Motor neuron (in vitro differentiated cells): ENCODE measurements around the gene ACTL9. TPM values are rescaled to one million over a fixed set of nuclear protein-coding genes. Genes with fewer than 3 reads are reported as not detected.

Source experiments
- ATAC-seq, 8 experiments: fragments of 200-7000 bp; cut with Tn5 transposase; replicated peaks in 6 of 8; 2 replicates each; pipeline ENCODE4 v1.8.0; 2021; ENCODE audit warnings: mild to moderate bottlenecking in 8 of 8, moderate library complexity in 8 of 8
- H3K27ac ChIP-seq, 2 donors: fragments of 250-450 bp; sonication (Bioruptor Pico); 2 replicates each; pipeline ENCODE4 v1.9.0; 2021; ENCODE audit warnings: antibody characterized with exemption in 2 of 2, mild to moderate bottlenecking in 2 of 2, moderate library complexity in 1 of 2
- H3K4me1 ChIP-seq, 2 donors: fragments of 250-450 bp; sonication (Bioruptor Pico); replicated peaks in 1 of 2; 2 replicates each; pipeline ENCODE4 v1.6.1; 2021; ENCODE audit warnings: antibody characterized with exemption in 2 of 2, mild to moderate bottlenecking in 2 of 2, moderate library complexity in 1 of 2
- H3K4me3 ChIP-seq, 5 donors: fragments of 250-450 bp; sonication (Bioruptor Pico); 2 replicates each; pipeline ENCODE4 v1.9.0; 2021; ENCODE audit warnings: antibody characterized with exemption in 5 of 5, mild to moderate bottlenecking in 5 of 5, moderate library complexity in 4 of 5
- WGBS, 10 experiments: fragments of 450-650 bp; shearing (Covaris generic); methylation state at CpG; one replicate each; pipeline ENCODE4 v1.0.0; 2022; 5-methylcytosine and 5-hydroxymethylcytosine counted together
- in situ Hi-C, 9 experiments: fragments of 400-800 bp; cut with MboI; loops; one replicate each; pipeline ENCODE4 v1.15.0; 2021; ENCODE audit warnings: low sequenced_read_pairs in 9 of 9, low pct_unique_long_range_greater_than_20kb in 2 of 9; ENCODE audit not compliant: unreplicated experiment in 9 of 9
- total RNA-seq, 8 experiments: library from RNA; unstranded; fragments of 300-600 nt; gene quantifications; 2 replicates each; pipeline versions ENCODE4 v1.2.3 to v1.2.4, GENCODE V29; 2022

The ACTL9 gene
- total RNA-seq, 8 experiments from 2014 or later: not detected

- WGBS, 10 experiments: 0 to 17% (median 4%) methylated on average over 2 to 13 of the region's 15 CpGs; no CpG with 5 or more reads in 1 of the 10 experiments
- peak; percentile 27 to 74 (median 62) for ATAC-seq
- Histone ChIP-seq H3K27ac (no peak overlapping the region), H3K4me1 (no peaks in the 10 kb centered on the region), H3K4me3 (no peak overlapping the region)
- in situ Hi-C loops: loop anchor here in 3 of 9 experiments (25.0 kb wide), 1 partner anchor 433 kb away; the partner anchor contains the start of gene OR1M1 (in 3 of the 3)
These were observed 43.8 kb downstream of the ACTL9 start for GRCh38 chr19:8654591-8655339.

DNA sequence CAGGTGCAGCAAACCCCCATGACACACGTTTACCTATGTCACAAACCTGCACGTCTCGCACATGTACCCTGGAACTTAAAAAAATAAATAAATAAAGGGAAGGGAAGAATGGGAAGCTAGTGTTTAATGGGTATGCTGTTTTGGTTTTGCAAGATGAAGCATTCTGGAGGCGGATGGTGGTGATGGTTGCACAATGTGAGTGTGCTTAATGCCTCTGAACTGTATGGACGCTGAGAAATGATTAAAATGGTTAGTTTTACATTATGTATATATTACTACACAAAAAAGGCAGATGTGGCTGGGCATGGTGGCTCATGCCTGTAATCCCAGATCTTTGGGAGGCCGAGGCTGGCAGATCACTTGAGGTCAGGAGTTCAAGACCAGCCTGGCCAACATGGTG, 50.4 kb downstream of the ACTL9 start:
- in situ Hi-C loops: loop anchor here in 1 of 9 experiments (25.0 kb wide), 1 partner anchor 439 kb away; the partner anchor contains the start of gene OR1M1
- Histone ChIP-seq H3K4me1 (no peaks in the 10 kb centered on the region), H3K27ac (no peak overlapping the region), H3K4me3 (no peak overlapping the region)
- ATAC-seq: no peak
- WGBS, 10 experiments: 34 to 100% (median 73%) methylated on average over 1 to 6 of the region's 6 CpGs; no CpG with 5 or more reads in 1 of the 10 experiments

Other genes with a start within 250 kb of the ACTL9 start
- 1 to 10 TPM in 1 of 8 experiments, under 1 TPM in 7; 0.18 to 1.4 (median 0.31) TPM for gene PRAM1, start 196.2 kb downstream of the ACTL9 start, total RNA-seq
- 10 to 100 TPM in 5 of 8 experiments, 1 to 10 TPM in 3; 2.3 to 14.5 (median 11.1) TPM for gene ZNF414, start 184.6 kb downstream of the ACTL9 start, total RNA-seq
- 10 to 100 TPM in 3 of 8 experiments, 1 to 10 TPM in 4, under 1 TPM in 1; 0.67 to 15.6 (median 4.7) TPM for gene MYO1F, start 121.4 kb downstream of the ACTL9 start, total RNA-seq
- 10 to 100 TPM in 6 of 8 experiments, 1 to 10 TPM in 2; 5.1 to 45.3 (median 15.0) TPM for gene ADAMTS10, start 88.1 kb downstream of the ACTL9 start, total RNA-seq
- gene NFILZ, start 68.2 kb downstream of the ACTL9 start, total RNA-seq: not detected
- gene OR2Z1, start 22.8 kb upstream of the ACTL9 start, total RNA-seq: under 1 TPM in 1 of 8 experiments, not detected in 7; 0.17 TPM
- 10 to 100 TPM in 4 of 8 experiments, 1 to 10 TPM in 1, under 1 TPM in 3; 0.25 to 24.0 (median 6.8) TPM for gene ZNF558, start 133.5 kb upstream of the ACTL9 start, total RNA-seq
- gene MBD3L1, start 133.6 kb upstream of the ACTL9 start, total RNA-seq: not detected